ENCODE measurements around the gene SELP.

DNA sequence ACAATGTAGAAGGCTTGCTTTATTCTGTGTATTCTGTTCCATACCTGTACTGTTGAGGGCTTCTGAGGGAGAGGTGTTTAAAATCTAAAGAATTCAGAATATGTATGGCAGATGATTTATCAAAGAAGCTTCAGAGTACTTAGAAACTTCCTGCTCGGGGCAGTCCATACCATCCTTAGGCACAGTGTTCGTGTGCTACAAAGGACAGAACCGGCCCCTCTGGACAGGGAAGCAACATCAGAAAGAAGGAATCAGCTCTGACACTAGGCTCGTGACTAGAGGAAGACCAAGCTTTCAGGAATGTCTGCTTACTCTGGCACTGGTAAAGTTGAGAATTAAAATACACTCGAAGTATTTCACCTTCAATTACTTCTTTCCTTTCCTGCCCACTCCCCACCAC, 14.1 kb downstream of the SELP start:
- TF ChIP-seq ATF3 (IDR thresholded peaks at IDR 0.05), result no peak
- TF ChIP-seq, protein P1, sequence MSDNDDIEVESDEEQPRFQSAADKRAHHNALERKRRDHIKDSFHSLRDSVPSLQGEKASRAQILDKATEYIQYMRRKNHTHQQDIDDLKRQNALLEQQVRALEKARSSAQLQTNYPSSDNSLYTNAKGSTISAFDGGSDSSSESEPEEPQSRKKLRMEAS (IDR thresholded peaks at IDR 0.05), result no peak
- TF ChIP-seq CTCF (IDR thresholded peaks at IDR 0.05; ENCODE audit: low read depth, low read length, missing input control), result no peak
- no peak for TF ChIP-seq YY1 (IDR thresholded peaks at IDR 0.05)
- no peak for TF ChIP-seq TAF1 (conservative IDR thresholded peaks at IDR 0.05)
- TF ChIP-seq SP1 (IDR thresholded peaks at IDR 0.05), result no peak
- TF ChIP-seq ZBTB33 (IDR thresholded peaks at IDR 0.05), result no peak
- no peak for TF ChIP-seq JUND (IDR thresholded peaks at IDR 0.05)
- TF ChIP-seq RXRA (IDR thresholded peaks at IDR 0.05), result no peak
- TF ChIP-seq RAD21 (IDR thresholded peaks at IDR 0.05), result no peak
- TF ChIP-seq REST (IDR thresholded peaks at IDR 0.05), result no peak
- no peak for TF ChIP-seq GABPA (IDR thresholded peaks at IDR 0.05 in 1 of 2, conservative IDR thresholded peaks at IDR 0.05 in 1 of 2)

All from liver (tissue), 3 donors.